SJSA1 (cell line): ENCODE results near the gene CACNA1S. TPM values are rescaled to one million over a fixed set of nuclear protein-coding genes. Genes with fewer than 3 reads are reported as not detected.

Source experiments
- DNase-seq, 2 experiments: peaks; one replicate each; pipeline ENCODE4 v3.0.0-alpha.2; 2015 to 2020; ENCODE audit warnings: low spot score in 2 of 2, low read depth in 1 of 2
- H3K27ac ChIP-seq: fragments of 250-450 bp; sonication (Bioruptor Pico); 2 replicates; pipeline ENCODE4 v1.5.1; 2020; ENCODE audit warnings: mild to moderate bottlenecking, moderate library complexity
- H3K27me3 ChIP-seq: fragments of 250-450 bp; sonication (Bioruptor Pico); replicated peaks from 2 replicates; pipeline ENCODE4 v1.5.1; 2020; ENCODE audit warnings: mild to moderate bottlenecking, moderate library complexity
- H3K36me3 ChIP-seq: fragments of 250-450 bp; sonication (Bioruptor Pico); 2 replicates; pipeline ENCODE4 v1.5.1; 2020; ENCODE audit warnings: mild to moderate bottlenecking
- H3K4me1 ChIP-seq: fragments of 250-450 bp; sonication (Bioruptor Pico); replicated peaks from 2 replicates; pipeline ENCODE4 v1.6.1; 2021; ENCODE audit warnings: mild to moderate bottlenecking
- H3K4me3 ChIP-seq: fragments of 250-450 bp; sonication (Bioruptor Pico); 2 replicates; pipeline ENCODE4 v1.5.1; 2020; ENCODE audit warnings: mild to moderate bottlenecking
- H3K9me3 ChIP-seq: fragments of 250-450 bp; sonication (Bioruptor Pico); replicated peaks from 2 replicates; pipeline ENCODE4 v1.5.1; 2020; ENCODE audit warnings: mild to moderate bottlenecking
- total RNA-seq: library from RNA; depleted of rRNA; stranded (reverse); fragments of >200 nt; shearing (Covaris generic); gene quantifications from 2 replicates; pipeline ENCODE4 v1.2.3, GENCODE V29; 2014

Gene CACNA1S
- total RNA-seq, 1 experiment from 2014 or later = not detected

- no peak overlapping the region for H3K27ac ChIP-seq
- no peaks in the 10 kb centered on the region for H3K36me3 ChIP-seq
- no peaks in the 10 kb centered on the region for H3K9me3 ChIP-seq
- no peaks in the 10 kb centered on the region for H3K27me3 ChIP-seq
- no peak overlapping the region for H3K4me3 ChIP-seq
- H3K4me1 ChIP-seq = no peaks in the 10 kb centered on the region
- DNase-seq = no peak
Measured at GRCh38 chr1:201007481-201007880, 104.7 kb downstream of the CACNA1S start.

DNA sequence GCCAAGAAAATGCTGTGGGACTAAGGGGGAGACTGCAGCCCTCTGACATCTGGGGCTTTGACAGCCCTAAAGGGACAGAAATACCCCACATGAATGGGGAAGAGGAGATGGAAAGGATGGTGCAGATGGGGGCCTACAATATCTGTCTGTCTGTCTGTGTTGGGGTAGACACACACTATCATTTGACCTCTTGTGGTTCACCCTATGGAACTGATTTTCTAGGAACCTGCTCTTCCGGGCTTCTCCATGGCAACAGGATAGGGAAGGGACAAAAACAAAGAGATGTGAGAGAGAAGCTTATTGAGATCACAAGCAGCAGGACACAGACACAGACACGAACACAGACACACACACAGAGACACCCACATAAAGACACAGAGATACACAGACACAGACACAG, 105.8 kb downstream of the CACNA1S start:
- Histone ChIP-seq H3K9me3 (no peaks in the 10 kb centered on the region), H3K36me3 (no peaks in the 10 kb centered on the region), H3K4me3 (no peak overlapping the region), H3K4me1 (no peaks in the 10 kb centered on the region), H3K27ac (no peak overlapping the region), H3K27me3 (no peaks in the 10 kb centered on the region)
- DNase-seq = no peak

- no peaks in the 10 kb centered on the region for H3K27me3 ChIP-seq
- no peaks in the 10 kb centered on the region for H3K9me3 ChIP-seq
- H3K4me1 ChIP-seq = no peaks in the 10 kb centered on the region
- DNase-seq = no peak
- no peak overlapping the region for H3K27ac ChIP-seq
- no peaks in the 10 kb centered on the region for H3K36me3 ChIP-seq
- H3K4me3 ChIP-seq = no peak overlapping the region
Measured at GRCh38 chr1:201004732-201005131, 107.5 kb downstream of the CACNA1S start.

- no peak overlapping the region for H3K4me3 ChIP-seq
- no peaks in the 10 kb centered on the region for H3K36me3 ChIP-seq
- H3K27me3 ChIP-seq = no peaks in the 10 kb centered on the region
- H3K9me3 ChIP-seq = no peaks in the 10 kb centered on the region
- no peak for DNase-seq
- no peak overlapping the region for H3K27ac ChIP-seq
- no peaks in the 10 kb centered on the region for H3K4me1 ChIP-seq
Measured at GRCh38 chr1:201004154-201004553, 108.1 kb downstream of the CACNA1S start.

DNA sequence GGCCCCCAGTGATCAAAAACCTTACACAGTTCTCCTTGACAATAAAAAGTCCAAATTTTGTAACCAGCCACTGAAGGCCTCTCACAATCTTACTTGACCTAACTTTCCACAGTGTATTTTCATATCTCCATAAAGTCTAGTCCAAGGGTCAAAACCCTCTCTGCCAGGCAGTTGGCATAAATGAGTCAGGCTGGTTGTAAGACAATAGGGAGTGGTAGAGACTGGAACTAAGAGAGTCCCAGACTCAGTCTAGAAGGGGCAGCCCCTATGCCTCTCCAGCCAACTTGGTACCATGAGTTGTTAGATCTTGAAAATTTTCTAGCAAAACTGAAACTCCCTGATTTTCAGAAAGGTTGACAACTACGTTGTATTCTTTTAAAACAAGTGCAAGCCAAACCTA, 109.7 kb downstream of the CACNA1S start:
- H3K4me3 ChIP-seq = no peak overlapping the region
- H3K27ac ChIP-seq = no peak overlapping the region
- H3K4me1 ChIP-seq = no peaks in the 10 kb centered on the region
- no peaks in the 10 kb centered on the region for H3K36me3 ChIP-seq
- no peaks in the 10 kb centered on the region for H3K9me3 ChIP-seq
- H3K27me3 ChIP-seq = no peaks in the 10 kb centered on the region
- no peak for DNase-seq

DNA sequence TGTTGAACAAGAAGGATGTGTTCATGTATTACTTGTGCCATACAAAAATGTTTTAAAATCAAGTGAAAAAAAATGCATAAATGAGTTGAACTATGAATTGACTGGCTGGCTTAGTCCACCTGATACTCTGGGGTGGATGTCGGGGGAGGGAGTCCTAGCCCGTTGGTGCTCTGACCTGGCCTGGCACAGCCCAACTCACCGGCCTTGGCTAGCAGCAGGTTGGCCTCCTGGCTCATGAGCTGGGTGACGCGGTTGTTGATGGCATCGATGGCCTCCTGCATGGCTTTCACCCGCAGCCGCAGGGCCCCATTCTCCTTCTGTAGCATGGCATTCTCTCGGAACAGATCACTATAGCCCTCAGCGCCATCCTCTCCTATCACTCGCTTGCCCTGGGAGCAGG, 110.3 kb downstream of the CACNA1S start:
- no peak overlapping the region for H3K27ac ChIP-seq
- H3K4me3 ChIP-seq = no peak overlapping the region
- H3K9me3 ChIP-seq = no peaks in the 10 kb centered on the region
- no peaks in the 10 kb centered on the region for H3K27me3 ChIP-seq
- no peak for DNase-seq
- no peaks in the 10 kb centered on the region for H3K36me3 ChIP-seq
- H3K4me1 ChIP-seq = no peaks in the 10 kb centered on the region

- Histone ChIP-seq H3K27ac (no peak overlapping the region), H3K36me3 (no peaks in the 10 kb centered on the region)
Measured at GRCh38 chr1:201000391-201000790, 111.8 kb downstream of the CACNA1S start.

GRCh38 chr1:200999667-201000066, 112.6 kb downstream of the CACNA1S start:
- H3K4me1 ChIP-seq = no peaks in the 10 kb centered on the region
- no peak overlapping the region for H3K4me3 ChIP-seq
- no peaks in the 10 kb centered on the region for H3K36me3 ChIP-seq
- no peaks in the 10 kb centered on the region for H3K9me3 ChIP-seq
- H3K27ac ChIP-seq = no peak overlapping the region
- H3K27me3 ChIP-seq = no peaks in the 10 kb centered on the region
- no peak for DNase-seq

More at GRCh38 chr1:201000391-201000790, 111.8 kb downstream of the CACNA1S start:
- H3K4me1 ChIP-seq = no peaks in the 10 kb centered on the region
- H3K27me3 ChIP-seq = no peaks in the 10 kb centered on the region
- DNase-seq = no peak
- no peaks in the 10 kb centered on the region for H3K9me3 ChIP-seq
- no peak overlapping the region for H3K4me3 ChIP-seq

- H3K4me1 ChIP-seq = no peaks in the 10 kb centered on the region
- H3K9me3 ChIP-seq = no peaks in the 10 kb centered on the region
- no peak overlapping the region for H3K4me3 ChIP-seq
- H3K36me3 ChIP-seq = no peaks in the 10 kb centered on the region
- no peaks in the 10 kb centered on the region for H3K27me3 ChIP-seq
- H3K27ac ChIP-seq = no peak overlapping the region
- no peak for DNase-seq
Measured at GRCh38 chr1:200998323-200998722, 113.9 kb downstream of the CACNA1S start.

DNA sequence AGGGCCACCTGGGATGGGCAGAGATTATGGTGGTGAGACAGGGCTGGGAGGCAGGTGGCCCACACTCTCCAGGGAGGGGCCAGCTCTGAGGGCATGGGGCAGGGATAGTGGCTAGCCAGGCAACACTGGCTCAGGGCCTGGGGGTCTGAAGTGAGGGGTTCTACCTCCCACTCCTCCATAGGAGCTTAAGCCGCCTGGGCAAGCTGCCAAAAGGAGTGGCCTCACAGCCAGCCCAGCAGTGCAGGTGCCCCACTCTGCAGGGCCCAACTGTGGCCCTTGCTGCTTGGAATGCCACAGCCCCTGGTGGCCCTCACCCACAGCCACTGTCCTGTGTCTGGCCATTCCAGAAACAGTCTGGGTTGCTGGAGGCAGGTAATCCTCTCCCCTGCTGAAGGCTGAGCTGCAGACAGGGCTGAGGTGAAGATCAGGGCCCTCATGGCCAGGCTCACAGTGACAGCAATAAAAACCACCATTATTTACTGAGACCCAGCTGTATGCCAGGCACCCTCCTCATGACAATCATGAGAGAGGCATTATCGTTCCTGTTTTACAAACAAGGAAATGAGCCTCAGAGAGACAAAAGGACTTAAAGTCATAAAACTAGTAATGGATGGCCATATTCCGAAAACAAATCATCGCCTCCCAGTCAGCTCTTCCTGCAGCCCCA, 119.7 kb downstream of the CACNA1S start:
- Histone ChIP-seq H3K9me3 (no peaks in the 10 kb centered on the region), H3K4me3 (no peak overlapping the region), H3K4me1 (no peaks in the 10 kb centered on the region), H3K27ac (no peak overlapping the region), H3K36me3 (no peaks in the 10 kb centered on the region), H3K27me3 (no peaks in the 10 kb centered on the region)
- DNase-seq = no peak

- H3K9me3 ChIP-seq = no peaks in the 10 kb centered on the region
- H3K27me3 ChIP-seq = no peaks in the 10 kb centered on the region
- H3K4me1 ChIP-seq = no peaks in the 10 kb centered on the region
- DNase-seq = no peak
- no peaks in the 10 kb centered on the region for H3K36me3 ChIP-seq
- H3K4me3 ChIP-seq = no peak overlapping the region
- H3K27ac ChIP-seq = no peak overlapping the region
Measured at GRCh38 chr1:200991097-200991614, 121.1 kb downstream of the CACNA1S start.

DNA sequence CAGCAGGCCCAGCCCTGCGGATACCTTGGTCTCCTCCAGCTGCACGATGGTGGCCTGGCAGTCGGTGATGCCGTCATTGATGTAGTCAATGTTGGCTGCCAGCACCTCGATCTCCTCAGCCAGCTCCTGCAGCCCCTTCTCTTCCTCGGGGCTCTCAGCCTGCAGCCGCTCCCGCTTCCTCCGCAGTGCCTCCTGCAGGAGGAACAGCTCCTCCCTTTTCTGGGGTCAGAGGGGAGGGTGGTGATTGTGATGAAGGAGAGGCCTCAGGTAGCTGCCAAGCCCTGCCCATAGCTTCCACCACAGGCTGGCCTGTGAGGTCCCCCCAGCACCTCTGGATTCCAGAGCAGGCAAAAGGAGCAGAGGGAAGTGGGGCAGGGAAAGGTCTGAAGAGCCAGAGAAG, 122.1 kb downstream of the CACNA1S start:
- H3K36me3 ChIP-seq = no peaks in the 10 kb centered on the region
- H3K4me3 ChIP-seq = no peak overlapping the region
- no peaks in the 10 kb centered on the region for H3K4me1 ChIP-seq
- DNase-seq = no peak
- no peak overlapping the region for H3K27ac ChIP-seq
- no peaks in the 10 kb centered on the region for H3K27me3 ChIP-seq
- H3K9me3 ChIP-seq = no peaks in the 10 kb centered on the region
